K562 (cell line): ENCODE results near the gene HK1.

ENCODE experiments used
- CBX1 ChIP-seq: sonication (generic); IDR thresholded peaks from 2 replicates; pipeline ENCODE4 v1.6.1; 2016; ENCODE audit warnings: antibody characterized with exemption, low read depth, mild to moderate bottlenecking
- CTBP1 ChIP-seq: fragments of 450-650 bp; IDR thresholded peaks from 2 replicates; pipeline ENCODE4 v1.6.1; 2016; ENCODE audit warnings: borderline replicate concordance
- GABPA ChIP-seq: fragments of 200-800 bp; sonication (Bioruptor generic); conservative IDR thresholded peaks from 2 replicates; pipeline ENCODE4 v1.6.1; 2016; ENCODE audit warnings: low read depth, missing genetic modification characterization, missing compliant biosample characterization
- NFE2L1 ChIP-seq: fragments of 450-650 bp; IDR thresholded peaks from 2 replicates; pipeline ENCODE4 v1.6.1; 2016; ENCODE audit warnings: missing genetic modification characterization, low read depth, mild to moderate bottlenecking, missing compliant biosample characterization, moderate library complexity, borderline replicate concordance
- NFYB ChIP-seq: IDR thresholded peaks from 2 replicates; pipeline ENCODE4 v1.6.1; 2011; ENCODE audit warnings: mild to moderate bottlenecking, moderate library complexity; ENCODE audit not compliant: insufficient read length; ENCODE audit errors: extremely low read depth
- NR2C1 ChIP-seq, 2 experiments: fragments of 450-650 bp; IDR thresholded peaks; 2 replicates each; pipeline ENCODE4 v1.6.1; 2017; ENCODE audit warnings: mild to moderate bottlenecking in 2 of 2, antibody characterized with exemption in 1 of 2, inconsistent platforms in 1 of 2, missing compliant biosample characterization in 1 of 2, missing genetic modification characterization in 1 of 2
- NRF1 ChIP-seq, 2 experiments: fragments of 450-650 bp; IDR thresholded peaks in 1 of 2; conservative IDR thresholded peaks in 1 of 2; 2 replicates each; pipeline ENCODE4 v1.6.1; 2014; ENCODE audit warnings: mild to moderate bottlenecking in 2 of 2
- POLR3A ChIP-seq: IDR thresholded peaks from 2 replicates; pipeline ENCODE4 v1.6.1; 2011; ENCODE audit warnings: borderline replicate concordance, mild to moderate bottlenecking, moderate library complexity; ENCODE audit not compliant: insufficient read length, insufficient read depth; ENCODE audit errors: extremely low read depth
- TEAD4 ChIP-seq, 2 experiments: sonication (generic) in 1 of 2; formaldehyde crosslinking in 1 of 2; IDR thresholded peaks; 2 replicates each; pipeline versions ENCODE4 v1.6.1 to v1.8.0; 2012 to 2022; ENCODE audit warnings: borderline replicate concordance in 1 of 2, inconsistent platforms in 1 of 2, low read length in 1 of 2, mild to moderate bottlenecking in 1 of 2, missing genetic modification reagents in 1 of 2
- YBX1 ChIP-seq: fragments of 450-650 bp; IDR thresholded peaks from 2 replicates; pipeline ENCODE4 v1.7.1; 2016; ENCODE audit warnings: mild to moderate bottlenecking
- TF ChIP-seq, protein P1 (sequence below): fragments of 450-650 bp; IDR thresholded peaks from 2 replicates; pipeline ENCODE4 v1.6.1; 2018; ENCODE audit warnings: mild to moderate bottlenecking, low read depth; ENCODE audit not compliant: partially characterized antibody
- TF ChIP-seq, protein P2 (sequence below), 3 experiments: IDR thresholded peaks in 2 of 3; conservative IDR thresholded peaks in 1 of 3; 2 replicates each; pipeline ENCODE4 v1.5.1; 2011 to 2012; ENCODE audit warnings: low read length in 3 of 3, mild to moderate bottlenecking in 3 of 3, control low read depth in 2 of 3, improper control_type of control experiment in 1 of 3, inconsistent platforms in 1 of 3, low read depth in 1 of 3, mixed read lengths in 1 of 3, moderate library complexity in 1 of 3; ENCODE audit not compliant: insufficient read depth in 2 of 3
- TF ChIP-seq, protein P3 (sequence below), 3 experiments: fragments of 200-800 bp in 1 of 3; sonication (Bioruptor generic) in 1 of 3; sonication (generic) in 1 of 3; formaldehyde crosslinking in 1 of 3; IDR thresholded peaks; 2 replicates each; pipeline versions ENCODE4 v1.6.1 to v1.8.0; 2016 to 2022; ENCODE audit warnings: mild to moderate bottlenecking in 2 of 3, missing compliant biosample characterization in 2 of 3, missing genetic modification characterization in 2 of 3, missing genetic modification reagents in 1 of 3

DNA sequence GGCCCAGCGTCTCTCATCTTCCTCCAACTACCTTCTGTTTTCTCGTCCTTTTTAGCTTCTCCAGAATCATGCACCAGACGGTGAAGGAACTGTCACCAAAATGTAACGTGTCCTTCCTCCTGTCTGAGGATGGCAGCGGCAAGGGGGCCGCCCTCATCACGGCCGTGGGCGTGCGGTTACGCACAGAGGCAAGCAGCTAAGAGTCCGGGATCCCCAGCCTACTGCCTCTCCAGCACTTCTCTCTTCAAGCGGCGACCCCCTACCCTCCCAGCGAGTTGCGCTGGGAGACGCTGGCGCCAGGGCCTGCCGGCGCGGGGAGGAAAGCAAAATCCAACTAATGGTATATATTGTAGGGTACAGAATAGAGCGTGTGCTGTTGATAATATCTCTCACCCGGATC lies 122.6 kb downstream of the HK1 start:
- TF ChIP-seq NFE2L1 (no peak), TEAD4 (IDR thresholded peaks at IDR 0.05; ENCODE audit: low read length) (no peak), TEAD4 (CRISPR knock-in tag; IDR thresholded peaks at IDR 0.05; ENCODE audit: borderline replicate concordance) (no peak), NFYB (no peak), POLR3A (no peak), NR2C1 (IDR thresholded peaks at IDR 0.05) (no peak), NR2C1 (tag; IDR thresholded peaks at IDR 0.05) (no peak), CBX1 (no peak), YBX1 (no peak), CTBP1 (no peak), GABPA (no peak), NRF1 (conservative IDR thresholded peaks at IDR 0.05 in 1 of 2, IDR thresholded peaks at IDR 0.05 in 1 of 2) (no peak)
- TF ChIP-seq, protein P1, sequence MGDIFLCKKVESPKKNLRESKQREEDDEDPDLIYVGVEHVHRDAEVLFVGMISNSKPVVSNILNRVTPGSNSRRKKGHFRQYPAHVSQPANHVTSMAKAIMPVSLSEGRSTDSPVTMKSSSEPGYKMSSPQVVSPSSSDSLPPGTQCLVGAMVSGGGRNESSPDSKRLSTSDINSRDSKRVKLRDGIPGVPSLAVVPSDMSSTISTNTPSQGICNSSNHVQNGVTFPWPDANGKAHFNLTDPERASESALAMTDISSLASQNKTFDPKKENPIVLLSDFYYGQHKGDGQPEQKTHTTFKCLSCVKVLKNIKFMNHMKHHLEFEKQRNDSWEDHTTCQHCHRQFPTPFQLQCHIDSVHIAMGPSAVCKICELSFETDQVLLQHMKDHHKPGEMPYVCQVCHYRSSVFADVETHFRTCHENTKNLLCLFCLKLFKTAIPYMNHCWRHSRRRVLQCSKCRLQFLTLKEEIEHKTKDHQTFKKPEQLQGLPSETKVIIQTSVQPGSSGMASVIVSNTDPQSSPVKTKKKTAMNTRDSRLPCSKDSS: no peak
- TF ChIP-seq, protein P2, sequence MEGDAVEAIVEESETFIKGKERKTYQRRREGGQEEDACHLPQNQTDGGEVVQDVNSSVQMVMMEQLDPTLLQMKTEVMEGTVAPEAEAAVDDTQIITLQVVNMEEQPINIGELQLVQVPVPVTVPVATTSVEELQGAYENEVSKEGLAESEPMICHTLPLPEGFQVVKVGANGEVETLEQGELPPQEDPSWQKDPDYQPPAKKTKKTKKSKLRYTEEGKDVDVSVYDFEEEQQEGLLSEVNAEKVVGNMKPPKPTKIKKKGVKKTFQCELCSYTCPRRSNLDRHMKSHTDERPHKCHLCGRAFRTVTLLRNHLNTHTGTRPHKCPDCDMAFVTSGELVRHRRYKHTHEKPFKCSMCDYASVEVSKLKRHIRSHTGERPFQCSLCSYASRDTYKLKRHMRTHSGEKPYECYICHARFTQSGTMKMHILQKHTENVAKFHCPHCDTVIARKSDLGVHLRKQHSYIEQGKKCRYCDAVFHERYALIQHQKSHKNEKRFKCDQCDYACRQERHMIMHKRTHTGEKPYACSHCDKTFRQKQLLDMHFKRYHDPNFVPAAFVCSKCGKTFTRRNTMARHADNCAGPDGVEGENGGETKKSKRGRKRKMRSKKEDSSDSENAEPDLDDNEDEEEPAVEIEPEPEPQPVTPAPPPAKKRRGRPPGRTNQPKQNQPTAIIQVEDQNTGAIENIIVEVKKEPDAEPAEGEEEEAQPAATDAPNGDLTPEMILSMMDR (IDR thresholded peaks at IDR 0.05 in 2 of 3, conservative IDR thresholded peaks at IDR 0.05 in 1 of 3; ENCODE audit: insufficient read depth in 2 of 3, low read depth in 1 of 3, low read length in 3 of 3): no peak
- TF ChIP-seq, protein P3, sequence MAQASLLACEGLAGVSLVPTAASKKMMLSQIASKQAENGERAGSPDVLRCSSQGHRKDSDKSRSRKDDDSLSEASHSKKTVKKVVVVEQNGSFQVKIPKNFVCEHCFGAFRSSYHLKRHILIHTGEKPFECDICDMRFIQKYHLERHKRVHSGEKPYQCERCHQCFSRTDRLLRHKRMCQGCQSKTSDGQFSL (CRISPR knock-in tag; IDR thresholded peaks at IDR 0.05): no peak
- TF ChIP-seq, protein P3 (tag; IDR thresholded peaks at IDR 0.05): no peak
